Measurements from ENCODE around the gene ADAMTS2. TPM values are rescaled to one million over a fixed set of nuclear protein-coding genes. Genes with fewer than 3 reads are reported as not detected.

The ADAMTS2 gene
- polyA plus RNA-seq, 6 donors from 2014 or later, result not detected

GRCh38 chr5:179198825-179199224 lies 146.4 kb downstream of the ADAMTS2 start:
- Mint-ChIP-seq H3K9me3 (no peaks in the 10 kb centered on the region), H3K27me3 (no peaks in the 10 kb centered on the region), H3K4me3 (peak overlapping the region in 1 of 8 donors; percentile 66)

GRCh38 chr5:179196405-179197079 lies 148.7 kb downstream of the ADAMTS2 start:
- H3K4me3 Mint-ChIP-seq, result no peak overlapping the region
- DNase-seq, result no peak
- no peak for ATAC-seq (ENCODE audit: low read depth in 2 of 2)
- peaks cover 0 to 3% (median 0%) of the 10 kb centered on the region in 3 donors for H3K27me3 Mint-ChIP-seq
- H3K9me3 Mint-ChIP-seq, result no peaks in the 10 kb centered on the region
- no peaks in the 10 kb centered on the region for H3K4me1 Mint-ChIP-seq
- H3K36me3 Mint-ChIP-seq, result no peaks in the 10 kb centered on the region
- H3K27ac Mint-ChIP-seq, result no peak overlapping the region

More at GRCh38 chr5:179198825-179199224, 146.4 kb downstream of the ADAMTS2 start:
- H3K27ac Mint-ChIP-seq, result no peak overlapping the region
- DNase-seq (no peak), ATAC-seq (ENCODE audit: low read depth in 2 of 2) (no peak)
- H3K36me3 Mint-ChIP-seq, result no peaks in the 10 kb centered on the region
- no peaks in the 10 kb centered on the region for H3K4me1 Mint-ChIP-seq

GRCh38 chr5:179195561-179196404 lies 149.5 kb downstream of the ADAMTS2 start:
- Mint-ChIP-seq H3K27me3 (peaks cover 0 to 3% (median 0%) of the 10 kb centered on the region in 3 donors), H3K9me3 (no peaks in the 10 kb centered on the region), H3K36me3 (no peaks in the 10 kb centered on the region), H3K4me1 (no peaks in the 10 kb centered on the region), H3K4me3 (no peak overlapping the region), H3K27ac (no peak overlapping the region)
- DNase-seq (no peak), ATAC-seq (ENCODE audit: low read depth in 2 of 2) (no peak)

- no peak for DNase-seq
- no peak for ATAC-seq (ENCODE audit: low read depth in 2 of 2)
- no peak overlapping the region for H3K27ac Mint-ChIP-seq
- peaks cover 0 to 8% (median 4%) of the 10 kb centered on the region in 3 donors for H3K27me3 Mint-ChIP-seq
- H3K9me3 Mint-ChIP-seq, result no peaks in the 10 kb centered on the region
- H3K36me3 Mint-ChIP-seq, result no peaks in the 10 kb centered on the region
- H3K4me1 Mint-ChIP-seq, result no peaks in the 10 kb centered on the region
- H3K4me3 Mint-ChIP-seq, result no peak overlapping the region
These were observed 150.3 kb downstream of the ADAMTS2 start for GRCh38 chr5:179194941-179195381.

GRCh38 chr5:179194201-179194910 lies 150.9 kb downstream of the ADAMTS2 start:
- H3K4me1 Mint-ChIP-seq, result no peaks in the 10 kb centered on the region
- DNase-seq, result no peak
- no peak for ATAC-seq (ENCODE audit: low read depth in 2 of 2)

GRCh38 chr5:179193746-179194145 lies 151.5 kb downstream of the ADAMTS2 start:
- Mint-ChIP-seq H3K4me1 (no peaks in the 10 kb centered on the region), H3K27ac (no peak overlapping the region), H3K4me3 (no peak overlapping the region), H3K9me3 (no peaks in the 10 kb centered on the region), H3K27me3 (peaks cover 0 to 8% (median 6%) of the 10 kb centered on the region in 3 donors), H3K36me3 (no peaks in the 10 kb centered on the region)
- DNase-seq (no peak), ATAC-seq (ENCODE audit: low read depth in 2 of 2) (no peak)

More at GRCh38 chr5:179194201-179194910, 150.9 kb downstream of the ADAMTS2 start:
- H3K4me3 Mint-ChIP-seq, result no peak overlapping the region
- H3K27ac Mint-ChIP-seq, result no peak overlapping the region
- H3K9me3 Mint-ChIP-seq, result no peaks in the 10 kb centered on the region
- no peaks in the 10 kb centered on the region for H3K36me3 Mint-ChIP-seq
- peaks cover 0 to 8% (median 6%) of the 10 kb centered on the region in 3 donors for H3K27me3 Mint-ChIP-seq

- DNase-seq, result no peak
- Mint-ChIP-seq H3K9me3 (no peaks in the 10 kb centered on the region), H3K27ac (peak overlapping the region in 1 of 6 donors; percentile 55), H3K4me3 (no peak overlapping the region), H3K27me3 (peaks cover 0 to 8% (median 6%) of the 10 kb centered on the region in 3 donors), H3K4me1 (no peaks in the 10 kb centered on the region), H3K36me3 (no peaks in the 10 kb centered on the region)
- ATAC-seq (ENCODE audit: low read depth in 2 of 2), result no peak
These were observed 152.3 kb downstream of the ADAMTS2 start for GRCh38 chr5:179192891-179193470.

- H3K27ac Mint-ChIP-seq, result no peak overlapping the region
- H3K9me3 Mint-ChIP-seq, result no peaks in the 10 kb centered on the region
- H3K4me1 Mint-ChIP-seq, result no peaks in the 10 kb centered on the region
- ATAC-seq (ENCODE audit: low read depth in 2 of 2) (no peak), DNase-seq (no peak)
- no peaks in the 10 kb centered on the region for H3K36me3 Mint-ChIP-seq
- no peak overlapping the region for H3K4me3 Mint-ChIP-seq
- H3K27me3 Mint-ChIP-seq, result peaks cover 0 to 8% (median 6%) of the 10 kb centered on the region in 3 donors
These were observed 152.9 kb downstream of the ADAMTS2 start for GRCh38 chr5:179192185-179192890.

- no peak for ATAC-seq (ENCODE audit: low read depth in 2 of 2)
- Mint-ChIP-seq H3K27me3 (peaks cover 0 to 10% (median 8%) of the 10 kb centered on the region in 3 donors), H3K4me1 (no peaks in the 10 kb centered on the region), H3K9me3 (no peaks in the 10 kb centered on the region), H3K4me3 (no peak overlapping the region), H3K36me3 (no peaks in the 10 kb centered on the region), H3K27ac (no peak overlapping the region)
- DNase-seq, result no peak
These were observed 153.6 kb downstream of the ADAMTS2 start for GRCh38 chr5:179191506-179192184.

- no peak for DNase-seq
- no peaks in the 10 kb centered on the region for H3K9me3 Mint-ChIP-seq
- no peak for ATAC-seq (ENCODE audit: low read depth in 2 of 2)
- no peak overlapping the region for H3K4me3 Mint-ChIP-seq
- H3K36me3 Mint-ChIP-seq, result no peaks in the 10 kb centered on the region
- no peak overlapping the region for H3K27ac Mint-ChIP-seq
- H3K27me3 Mint-ChIP-seq, result peaks cover 0 to 10% (median 8%) of the 10 kb centered on the region in 3 donors
- H3K4me1 Mint-ChIP-seq, result no peaks in the 10 kb centered on the region
These were observed 154.3 kb downstream of the ADAMTS2 start for GRCh38 chr5:179190851-179191505.

GRCh38 chr5:179188636-179189035 lies 156.6 kb downstream of the ADAMTS2 start:
- DNase-seq (no peak), ATAC-seq (ENCODE audit: low read depth in 2 of 2) (no peak)
- Mint-ChIP-seq H3K27me3 (peaks cover 8 to 20% (median 11%) of the 10 kb centered on the region in 3 donors), H3K27ac (no peak overlapping the region), H3K9me3 (no peaks in the 10 kb centered on the region), H3K4me1 (peaks cover 0 to 1% (median 0%) of the 10 kb centered on the region in 3 donors), H3K36me3 (no peaks in the 10 kb centered on the region), H3K4me3 (no peak overlapping the region)

Data from naive B cell (primary cell).